Measurements from ENCODE around the gene RYK. TPM values are rescaled to one million over a fixed set of nuclear protein-coding genes. Genes with fewer than 3 reads are reported as not detected.
"Not testable (repeated sequence)": the region's sequence is repeated elsewhere in the genome, so short reads cannot be mapped to it uniquely, and the experiment has no call there.

RYK gene
- total and polyA plus RNA-seq, 3 donors from 2014 or later = 82.6 to 120 (median 112) TPM

GRCh38 chr3:134205451-134205850 lies 45.2 kb downstream of the RYK start:
- intact Hi-C loops (cut with DNase I; ENCODE audit: low total_unique reads) = no loop called here
- DNase-seq = no peak
- no peaks in the 10 kb centered on the region for H3K27me3 ChIP-seq
- H3K4me3 ChIP-seq = no peak overlapping the region
- H3K9me3 ChIP-seq = no peaks in the 10 kb centered on the region
- TF ChIP-seq, protein P1, sequence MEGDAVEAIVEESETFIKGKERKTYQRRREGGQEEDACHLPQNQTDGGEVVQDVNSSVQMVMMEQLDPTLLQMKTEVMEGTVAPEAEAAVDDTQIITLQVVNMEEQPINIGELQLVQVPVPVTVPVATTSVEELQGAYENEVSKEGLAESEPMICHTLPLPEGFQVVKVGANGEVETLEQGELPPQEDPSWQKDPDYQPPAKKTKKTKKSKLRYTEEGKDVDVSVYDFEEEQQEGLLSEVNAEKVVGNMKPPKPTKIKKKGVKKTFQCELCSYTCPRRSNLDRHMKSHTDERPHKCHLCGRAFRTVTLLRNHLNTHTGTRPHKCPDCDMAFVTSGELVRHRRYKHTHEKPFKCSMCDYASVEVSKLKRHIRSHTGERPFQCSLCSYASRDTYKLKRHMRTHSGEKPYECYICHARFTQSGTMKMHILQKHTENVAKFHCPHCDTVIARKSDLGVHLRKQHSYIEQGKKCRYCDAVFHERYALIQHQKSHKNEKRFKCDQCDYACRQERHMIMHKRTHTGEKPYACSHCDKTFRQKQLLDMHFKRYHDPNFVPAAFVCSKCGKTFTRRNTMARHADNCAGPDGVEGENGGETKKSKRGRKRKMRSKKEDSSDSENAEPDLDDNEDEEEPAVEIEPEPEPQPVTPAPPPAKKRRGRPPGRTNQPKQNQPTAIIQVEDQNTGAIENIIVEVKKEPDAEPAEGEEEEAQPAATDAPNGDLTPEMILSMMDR (IDR thresholded peaks at IDR 0.05) = no peak
- TF ChIP-seq POLR2A (IDR thresholded peaks at IDR 0.05) = no peak
- no peaks in the 10 kb centered on the region for H3K36me3 ChIP-seq (ENCODE audit: low read depth, missing control alignments)
- no peaks in the 10 kb centered on the region for H3K4me1 ChIP-seq
- WGBS, 2 donors = 89 to 97% methylated on average over 4 of the region's 4 CpGs
- H3K27ac ChIP-seq = no peak overlapping the region

DNA sequence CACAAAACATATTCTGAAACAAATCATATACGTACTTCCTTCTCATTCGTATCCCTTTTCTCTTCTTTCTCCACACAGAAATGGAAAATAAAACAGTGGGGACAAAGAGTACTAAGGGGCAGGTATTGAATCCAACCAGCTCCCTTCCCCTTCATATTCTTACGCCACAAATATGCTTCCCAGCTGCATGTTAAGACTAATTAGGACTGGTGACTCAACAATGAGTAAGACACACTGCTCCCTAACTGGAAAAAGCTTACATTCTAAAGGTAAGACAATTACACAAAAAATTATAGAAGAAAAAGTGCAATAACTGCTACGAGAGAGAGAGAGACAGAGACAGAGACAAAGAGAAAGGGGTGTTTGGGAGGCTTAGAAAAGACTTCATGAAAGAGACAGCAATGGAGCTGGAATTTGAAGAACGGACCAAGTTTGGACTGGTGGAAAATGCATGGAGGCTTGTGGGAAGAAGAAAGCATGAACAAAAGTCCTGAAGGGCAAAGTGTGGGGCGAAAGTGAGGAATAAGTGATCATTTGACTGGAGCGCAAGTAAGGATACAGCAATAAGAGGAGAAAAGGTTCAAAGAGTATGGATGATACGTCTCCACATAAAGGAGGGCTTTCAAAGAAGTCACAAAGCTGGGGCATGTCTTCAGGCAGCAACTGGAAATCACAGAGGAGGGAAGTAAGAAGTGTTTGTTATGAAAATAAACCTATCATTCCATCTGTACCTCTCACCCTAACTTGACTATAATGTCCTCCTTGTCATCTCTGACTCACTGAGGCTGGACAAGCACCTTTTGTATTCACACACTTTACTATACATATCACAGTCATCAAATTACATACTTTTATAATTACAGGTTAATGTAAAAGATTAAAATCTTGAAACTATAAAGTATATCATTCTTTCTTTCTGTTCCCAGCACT lies 49.2 kb downstream of the RYK start:
- no peaks in the 10 kb centered on the region for H3K9me3 ChIP-seq
- H3K36me3 ChIP-seq (ENCODE audit: low read depth, missing control alignments) = no peaks in the 10 kb centered on the region
- no peaks in the 10 kb centered on the region for H3K4me1 ChIP-seq
- H3K27me3 ChIP-seq = no peaks in the 10 kb centered on the region
- no peak for DNase-seq
- H3K27ac ChIP-seq = no peak overlapping the region
- intact Hi-C loops (cut with DNase I; ENCODE audit: low total_unique reads) = no loop called here
- WGBS, 2 donors = 92 to 97% methylated on average over 8 of the region's 8 CpGs
- no peak overlapping the region for H3K4me3 ChIP-seq
- TF ChIP-seq, protein P1 (IDR thresholded peaks at IDR 0.05) = no peak
- no peak for TF ChIP-seq POLR2A (IDR thresholded peaks at IDR 0.05)

GRCh38 chr3:134199880-134200279 lies 50.8 kb downstream of the RYK start:
- H3K36me3 ChIP-seq (ENCODE audit: low read depth, missing control alignments); H3K27me3 ChIP-seq; H3K4me3 ChIP-seq; H3K27ac ChIP-seq; H3K4me1 ChIP-seq; H3K9me3 ChIP-seq; intact Hi-C loops (cut with DNase I; ENCODE audit: low total_unique reads): not testable (repeated sequence)
- peak; percentile 26 for DNase-seq
- WGBS, 2 donors = 86 to 88% methylated on average over 8 of the region's 8 CpGs

DNA sequence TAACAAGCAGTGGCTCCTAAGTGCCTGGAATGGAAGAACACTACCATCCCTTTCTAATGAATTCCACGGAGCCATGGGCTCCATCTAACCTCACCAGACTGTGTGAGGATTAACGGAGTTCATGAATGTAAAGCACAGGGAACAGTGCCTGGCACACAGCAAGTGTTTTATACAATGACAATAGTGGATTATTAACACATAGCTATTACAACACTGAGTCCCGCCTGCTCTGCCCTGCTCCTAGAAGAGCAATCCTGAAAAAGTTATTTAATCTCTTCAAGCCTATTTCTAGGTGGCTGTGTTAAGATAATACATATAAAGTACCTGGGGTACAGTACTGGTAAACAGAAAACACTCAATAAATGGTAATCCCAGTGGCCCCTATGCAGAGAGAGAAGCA lies 51.4 kb downstream of the RYK start:
- Histone ChIP-seq H3K27ac (no peak overlapping the region), H3K4me3 (no peak overlapping the region), H3K36me3 (ENCODE audit: low read depth, missing control alignments) (no peaks in the 10 kb centered on the region), H3K27me3 (no peaks in the 10 kb centered on the region), H3K4me1 (no peaks in the 10 kb centered on the region), H3K9me3 (no peaks in the 10 kb centered on the region)
- TF ChIP-seq, protein P1 (IDR thresholded peaks at IDR 0.05) = no peak
- no peak for TF ChIP-seq POLR2A (IDR thresholded peaks at IDR 0.05)
- DNase-seq = no peak
- intact Hi-C loops (cut with DNase I; ENCODE audit: low total_unique reads) = no loop called here
- 84 to 87% methylated on average over 3 of the region's 3 CpGs for whole genome bisulfite sequencing, 2 donors

- H3K36me3 ChIP-seq (ENCODE audit: low read depth, missing control alignments) = no peaks in the 10 kb centered on the region
- H3K4me3 ChIP-seq = no peak overlapping the region
- H3K9me3 ChIP-seq = no peaks in the 10 kb centered on the region
- DNase-seq = no peak
- H3K27me3 ChIP-seq = no peaks in the 10 kb centered on the region
- TF ChIP-seq, protein P1 (IDR thresholded peaks at IDR 0.05) = no peak
- no peak for TF ChIP-seq POLR2A (IDR thresholded peaks at IDR 0.05)
- no peak overlapping the region for H3K27ac ChIP-seq
- no peaks in the 10 kb centered on the region for H3K4me1 ChIP-seq
- intact Hi-C loops (cut with DNase I; ENCODE audit: low total_unique reads) = no loop called here
- 93 to 98% methylated on average over 2 of the region's 2 CpGs for WGBS, 2 donors
Measured at GRCh38 chr3:134198414-134198813, 52.2 kb downstream of the RYK start.

Data from testis (tissue), 3 donors.